ENCODE results near the gene DNER.

The DNER gene

GRCh38 chr2:229665158-229665557 lies 49.2 kb downstream of the DNER start:
- DNase-seq, result no peak

GRCh38 chr2:229661478-229661877 lies 52.9 kb downstream of the DNER start:
- no peak for DNase-seq

GRCh38 chr2:229660951-229661350 lies 53.4 kb downstream of the DNER start:
- no peak for DNase-seq

- no peak for DNase-seq
Observed at GRCh38 chr2:229660391-229660790, 54.0 kb downstream of the DNER start.

- DNase-seq, result no peak
Observed at GRCh38 chr2:229658004-229658403, 56.4 kb downstream of the DNER start.

- no peak for DNase-seq
Observed at GRCh38 chr2:229654437-229654836, 59.9 kb downstream of the DNER start.

- no peak for DNase-seq
Observed at GRCh38 chr2:229653531-229653930, 60.8 kb downstream of the DNER start.

GRCh38 chr2:229652796-229653195 lies 61.6 kb downstream of the DNER start:
- DNase-seq, result no peak

GRCh38 chr2:229650901-229651300 lies 63.5 kb downstream of the DNER start:
- no peak for DNase-seq

- no peak for DNase-seq
Observed at GRCh38 chr2:229650059-229650458, 64.3 kb downstream of the DNER start.

GRCh38 chr2:229646186-229646723 lies 68.1 kb downstream of the DNER start:
- no peak for DNase-seq

- no peak for DNase-seq
Observed at GRCh38 chr2:229642371-229642770, 72.0 kb downstream of the DNER start.

GRCh38 chr2:229641676-229642075 lies 72.7 kb downstream of the DNER start:
- DNase-seq, result no peak

GRCh38 chr2:229640636-229641035 lies 73.7 kb downstream of the DNER start:
- no peak for DNase-seq

GRCh38 chr2:229636571-229636970 lies 77.8 kb downstream of the DNER start:
- DNase-seq, result no peak

- no peak for DNase-seq
Observed at GRCh38 chr2:229635371-229635680, 79.0 kb downstream of the DNER start.

GRCh38 chr2:229634601-229635370 lies 79.6 kb downstream of the DNER start:
- no peak for DNase-seq

GRCh38 chr2:229633556-229633955 lies 80.8 kb downstream of the DNER start:
- DNase-seq, result no peak

- DNase-seq, result no peak
Observed at GRCh38 chr2:229629039-229629438, 85.3 kb downstream of the DNER start.

GRCh38 chr2:229627728-229628127 lies 86.6 kb downstream of the DNER start:
- DNase-seq, result no peak

- DNase-seq, result no peak
Observed at GRCh38 chr2:229622495-229623355, 91.6 kb downstream of the DNER start.

GRCh38 chr2:229620759-229621158 lies 93.6 kb downstream of the DNER start:
- no peak for DNase-seq

- no peak for DNase-seq
Observed at GRCh38 chr2:229620289-229620688, 94.1 kb downstream of the DNER start.

GRCh38 chr2:229616433-229616832 lies 97.9 kb downstream of the DNER start:
- DNase-seq, result no peak

Measured in NCI-H1694 (cell line).